Breast epithelium (tissue), 3 donors: ENCODE results near the gene DPP4.
"Not testable (repeated sequence)": the region's sequence is repeated elsewhere in the genome, so short reads cannot be mapped to it uniquely, and the experiment has no call there.

ENCODE experiments used
- POLR2A ChIP-seq: fragments of 450-650 bp; IDR thresholded peaks from one replicate; pipeline ENCODE4 v1.6.1; 2016; ENCODE audit warnings: antibody characterized with exemption, mild to moderate bottlenecking, moderate library complexity
- POLR2AphosphoS5 ChIP-seq, 3 donors: sonication (generic); formaldehyde crosslinking; IDR thresholded peaks; one replicate each; pipeline ENCODE4 v1.6.1; 2017; ENCODE audit warnings: antibody characterized with exemption in 3 of 3
- TF ChIP-seq, protein P1 (sequence below), 3 donors: fragments of 450-650 bp; IDR thresholded peaks; one replicate each; pipeline ENCODE4 v1.5.1; 2016 to 2017; ENCODE audit warnings: antibody characterized with exemption in 3 of 3, mild to moderate bottlenecking in 3 of 3, moderate library complexity in 3 of 3

DNA sequence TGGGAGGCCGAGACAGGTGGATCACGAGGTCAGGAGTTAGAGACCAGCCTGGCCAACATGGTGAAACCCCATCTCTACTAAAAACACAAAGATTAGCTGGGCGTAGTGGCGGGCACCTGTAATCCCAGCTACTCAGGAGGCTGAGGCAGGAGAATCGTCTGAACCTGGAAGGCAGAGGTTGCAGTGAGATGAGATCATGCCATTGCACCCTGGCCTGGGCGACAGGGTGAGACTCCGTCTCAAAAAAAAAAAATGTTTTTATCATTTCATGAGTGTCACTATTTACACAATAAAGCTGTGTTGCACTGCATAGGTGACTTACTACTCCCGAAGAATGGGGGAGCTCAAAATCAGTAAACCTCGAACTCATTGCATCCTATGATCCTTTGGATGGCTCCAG lies 120.6 kb downstream of the DPP4 start:
- TF ChIP-seq, protein P1, sequence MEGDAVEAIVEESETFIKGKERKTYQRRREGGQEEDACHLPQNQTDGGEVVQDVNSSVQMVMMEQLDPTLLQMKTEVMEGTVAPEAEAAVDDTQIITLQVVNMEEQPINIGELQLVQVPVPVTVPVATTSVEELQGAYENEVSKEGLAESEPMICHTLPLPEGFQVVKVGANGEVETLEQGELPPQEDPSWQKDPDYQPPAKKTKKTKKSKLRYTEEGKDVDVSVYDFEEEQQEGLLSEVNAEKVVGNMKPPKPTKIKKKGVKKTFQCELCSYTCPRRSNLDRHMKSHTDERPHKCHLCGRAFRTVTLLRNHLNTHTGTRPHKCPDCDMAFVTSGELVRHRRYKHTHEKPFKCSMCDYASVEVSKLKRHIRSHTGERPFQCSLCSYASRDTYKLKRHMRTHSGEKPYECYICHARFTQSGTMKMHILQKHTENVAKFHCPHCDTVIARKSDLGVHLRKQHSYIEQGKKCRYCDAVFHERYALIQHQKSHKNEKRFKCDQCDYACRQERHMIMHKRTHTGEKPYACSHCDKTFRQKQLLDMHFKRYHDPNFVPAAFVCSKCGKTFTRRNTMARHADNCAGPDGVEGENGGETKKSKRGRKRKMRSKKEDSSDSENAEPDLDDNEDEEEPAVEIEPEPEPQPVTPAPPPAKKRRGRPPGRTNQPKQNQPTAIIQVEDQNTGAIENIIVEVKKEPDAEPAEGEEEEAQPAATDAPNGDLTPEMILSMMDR (IDR thresholded peaks at IDR 0.05), result not testable (repeated sequence)
- TF ChIP-seq POLR2AphosphoS5 (IDR thresholded peaks at IDR 0.05); POLR2A: not testable (repeated sequence)
